Fibroblast of lung (primary cell): ENCODE results near the gene MGLL.

Experiments
- EZH2 ChIP-seq: IDR thresholded peaks from 2 replicates; pipeline ENCODE4 v1.5.1; 2012; ENCODE audit warnings: low read length, control low read depth, mild to moderate bottlenecking; ENCODE audit errors: missing control alignments
- TF ChIP-seq, protein P1 (sequence below), 2 donors: IDR thresholded peaks in 1 of 2; conservative IDR thresholded peaks in 1 of 2; 1 replicate in 1 of 2; 2 replicates in 1 of 2; pipeline ENCODE4 v1.5.1; 2011 to 2012; ENCODE audit warnings: low read length in 2 of 2, control low read depth in 1 of 2, inconsistent platforms in 1 of 2, low read depth in 1 of 2, mild to moderate bottlenecking in 1 of 2

DNA sequence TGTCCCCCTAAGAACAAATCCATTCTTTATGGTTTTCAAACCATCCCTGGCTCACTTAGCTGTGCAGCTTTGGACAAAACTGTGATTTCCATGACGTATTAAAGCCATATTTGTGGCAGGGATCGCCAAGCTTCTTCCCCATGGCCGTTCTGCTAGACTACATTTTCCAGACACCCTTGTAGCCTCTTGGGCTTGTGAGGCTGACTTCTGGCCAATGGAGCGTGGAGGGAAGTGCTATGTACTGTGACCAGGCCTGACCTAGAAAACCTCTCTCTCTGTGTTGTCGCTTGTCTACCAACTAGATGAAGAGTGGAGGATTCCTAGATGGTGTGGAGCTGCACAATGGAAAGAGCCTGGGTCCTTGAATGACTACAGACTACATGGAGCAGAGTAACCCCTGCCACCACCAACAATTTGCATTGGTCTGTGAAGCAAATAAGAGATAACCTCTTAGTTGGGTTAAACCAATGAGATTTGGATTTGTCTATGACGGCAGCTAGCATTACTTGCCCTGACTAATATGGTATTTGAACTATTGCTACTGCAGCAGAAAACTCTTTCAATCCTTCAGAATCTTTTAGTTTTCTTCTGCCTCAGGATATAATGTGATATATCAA, 22.1 kb upstream of the MGLL start:
- TF ChIP-seq, protein P1, sequence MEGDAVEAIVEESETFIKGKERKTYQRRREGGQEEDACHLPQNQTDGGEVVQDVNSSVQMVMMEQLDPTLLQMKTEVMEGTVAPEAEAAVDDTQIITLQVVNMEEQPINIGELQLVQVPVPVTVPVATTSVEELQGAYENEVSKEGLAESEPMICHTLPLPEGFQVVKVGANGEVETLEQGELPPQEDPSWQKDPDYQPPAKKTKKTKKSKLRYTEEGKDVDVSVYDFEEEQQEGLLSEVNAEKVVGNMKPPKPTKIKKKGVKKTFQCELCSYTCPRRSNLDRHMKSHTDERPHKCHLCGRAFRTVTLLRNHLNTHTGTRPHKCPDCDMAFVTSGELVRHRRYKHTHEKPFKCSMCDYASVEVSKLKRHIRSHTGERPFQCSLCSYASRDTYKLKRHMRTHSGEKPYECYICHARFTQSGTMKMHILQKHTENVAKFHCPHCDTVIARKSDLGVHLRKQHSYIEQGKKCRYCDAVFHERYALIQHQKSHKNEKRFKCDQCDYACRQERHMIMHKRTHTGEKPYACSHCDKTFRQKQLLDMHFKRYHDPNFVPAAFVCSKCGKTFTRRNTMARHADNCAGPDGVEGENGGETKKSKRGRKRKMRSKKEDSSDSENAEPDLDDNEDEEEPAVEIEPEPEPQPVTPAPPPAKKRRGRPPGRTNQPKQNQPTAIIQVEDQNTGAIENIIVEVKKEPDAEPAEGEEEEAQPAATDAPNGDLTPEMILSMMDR (conservative IDR thresholded peaks at IDR 0.05 in 1 of 2, IDR thresholded peaks at IDR 0.05 in 1 of 2; ENCODE audit: low read depth in 1 of 2, low read length in 2 of 2) = no peak
- TF ChIP-seq EZH2 = no peak
